NCI-H1092 (cell line): ENCODE measurements around the gene ZNF324B.
"Not testable (repeated sequence)": the region's sequence is repeated elsewhere in the genome, so short reads cannot be mapped to it uniquely, and the experiment has no call there.

Source experiments
- DNase-seq: peaks from one replicate; lab custom pipeline; 2025; lab: John Stamatoyannopoulos, UW

Gene ZNF324B

GRCh38 chr19:58480481-58480830 is 29.0 kb downstream of the ZNF324B start:
- no peak for DNase-seq

GRCh38 chr19:58480831-58481230 is 29.4 kb downstream of the ZNF324B start:
- no peak for DNase-seq

GRCh38 chr19:58482372-58482771 is 30.9 kb downstream of the ZNF324B start:
- DNase-seq: no peak

GRCh38 chr19:58483776-58484175 is 32.4 kb downstream of the ZNF324B start:
- DNase-seq: no peak

- not testable (repeated sequence) for DNase-seq
These were observed 32.9 kb downstream of the ZNF324B start for GRCh38 chr19:58484349-58484748.

GRCh38 chr19:58491393-58491792 is 40.0 kb downstream of the ZNF324B start:
- DNase-seq: no peak

GRCh38 chr19:58492265-58492664 is 40.8 kb downstream of the ZNF324B start:
- DNase-seq: no peak

GRCh38 chr19:58497634-58498170 is 46.3 kb downstream of the ZNF324B start:
- DNase-seq: no peak

GRCh38 chr19:58498316-58499020 is 47.0 kb downstream of the ZNF324B start:
- no peak for DNase-seq

GRCh38 chr19:58499021-58499927 is 47.9 kb downstream of the ZNF324B start:
- DNase-seq: peak; percentile 97

- DNase-seq: no peak
These were observed 48.8 kb downstream of the ZNF324B start for GRCh38 chr19:58500242-58500641.
